ENCODE data around the gene NANP. TPM values are rescaled to one million over a fixed set of nuclear protein-coding genes. Genes with fewer than 3 reads are reported as not detected.

The NANP gene
- total and polyA plus RNA-seq, 2 of the 4 experiments (the other 2 are of a cell fraction), result 4.9 to 7.2 TPM

DNA sequence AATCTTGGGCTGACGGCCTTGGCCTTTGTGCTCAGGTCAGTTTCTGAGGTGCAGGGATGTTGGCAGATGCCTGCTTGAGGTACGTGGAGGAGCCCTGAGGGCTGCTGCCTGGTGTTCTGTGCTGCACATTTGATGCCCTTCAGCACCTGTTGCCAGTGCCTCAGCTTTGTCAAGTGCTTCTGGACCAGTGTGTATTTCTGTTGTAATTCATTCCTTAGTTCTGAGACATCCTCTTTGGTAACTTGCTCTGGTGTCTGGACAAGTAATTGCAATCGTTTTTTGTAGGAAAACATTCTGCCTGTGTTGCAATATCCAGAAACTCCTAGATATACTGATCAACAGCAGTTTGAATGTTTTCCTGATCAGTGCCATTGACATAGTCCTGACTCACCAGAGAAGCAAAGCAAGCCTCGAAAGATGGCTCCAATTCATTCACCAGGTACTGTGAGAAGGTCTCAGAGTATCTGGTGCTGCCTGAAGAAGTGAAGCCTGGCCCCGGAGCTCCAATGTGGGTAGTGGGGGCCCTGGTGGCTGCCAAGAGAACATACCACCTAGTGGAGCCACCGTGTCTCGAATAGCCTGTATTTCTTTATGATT lies 46.1 kb upstream of the NANP start:
- no peak overlapping the region for H3K4me2 ChIP-seq (ENCODE audit: low read depth, low read length)
- no peaks in the 10 kb centered on the region for H3K27me3 ChIP-seq (ENCODE audit: control insufficient read depth, insufficient read depth, low read length)
- no CpG with 5 or more reads among the region's 7 CpGs for WGBS, 2 experiments (ENCODE audit: extremely low coverage in 2 of 2, insufficient read length in 1 of 2)
- H3K4ac ChIP-seq (ENCODE audit: low read depth, low read length), result no peak overlapping the region
- no TSS peak for BruUV-seq (replicated peaks)
- peak overlapping the region; percentile 2; the same call in 1 of the 2 replicates for H3K27ac ChIP-seq (ENCODE audit: insufficient read depth, low read length)
- no peak overlapping the region for H4K5ac ChIP-seq (ENCODE audit: low read depth, low read length)
- ATAC-seq (ENCODE audit: low read depth) (peak; percentile 94), DNase-seq (peak; percentile 87)
- ChIA-PET CTCF (no interaction called here), POLR2A (ENCODE audit: unreplicated experiment) (no interaction called here)
- H2BK15ac ChIP-seq (ENCODE audit: low read depth, low read length), result no peak overlapping the region
- H3K36me3 ChIP-seq (ENCODE audit: control insufficient read depth, insufficient read depth, low read length), result peaks cover 15% of the 10 kb centered on the region
- no peak overlapping the region for H2AK9ac ChIP-seq (replicated peaks; ENCODE audit: low read depth, low read length, poor library complexity)
- intact Hi-C loops (cut with micrococcal nuclease) (no loop called here), dilution Hi-C loops (cut with HindIII; ENCODE audit: low sequenced_read_pairs, unreplicated experiment) (no loop called here), in situ Hi-C loops (cut with MboI; ENCODE audit: low sequenced_read_pairs) (loop anchor here (25.0 kb wide), 1 partner anchor 158 kb away; no protein-coding TSS in a partner anchor)
- no peak overlapping the region for H2BK120ac ChIP-seq (ENCODE audit: low read depth, low read length)
- no peaks in the 10 kb centered on the region for H3K9me3 ChIP-seq (ENCODE audit: control insufficient read depth, insufficient read depth, low read length)
- peaks cover 5% of the 10 kb centered on the region; the same call in 1 of the 2 replicates for H4K20me1 ChIP-seq (ENCODE audit: insufficient read depth, low read length)
- no peak overlapping the region for H2BK20ac ChIP-seq (ENCODE audit: low read depth, low read length)
- H3K18ac ChIP-seq (ENCODE audit: low read depth, low read length), result no peak overlapping the region
- no peak overlapping the region for H3K23ac ChIP-seq (ENCODE audit: low read depth, low read length)
- no peak overlapping the region for H3K9ac ChIP-seq (ENCODE audit: low read depth, low read length)
- H2AK5ac ChIP-seq (ENCODE audit: low read depth, low read length), result no peak overlapping the region
- H3K56ac ChIP-seq (ENCODE audit: extremely low read depth, insufficient read depth, low read length), result no peak overlapping the region
- H4K8ac ChIP-seq (ENCODE audit: low read depth in 2 of 2, low read length in 2 of 2), result no peak overlapping the region
- H3K79me1 ChIP-seq (ENCODE audit: low read depth in 1 of 2, low read length in 2 of 2), result peaks cover 3 to 5% of the 10 kb centered on the region in 2 experiments; a peak in 1 of 4 replicates
- no peak overlapping the region for H3K4me3 ChIP-seq (ENCODE audit: insufficient read depth, low read depth, low read length)
- H4K91ac ChIP-seq (ENCODE audit: insufficient read depth, low read depth, low read length), result no peak overlapping the region
- H3K9me1 ChIP-seq (ENCODE audit: insufficient read depth, low read length), result peaks cover 4% of the 10 kb centered on the region; the same call in 1 of the 2 replicates
- TF ChIP-seq RFX5 (IDR thresholded peaks at IDR 0.05; ENCODE audit: low read depth, low read length) (no peak), BHLHE40 (IDR thresholded peaks at IDR 0.05; ENCODE audit: low read depth, low read length) (no peak), RAD21 (IDR thresholded peaks at IDR 0.05; ENCODE audit: low read length) (no peak), POLR2A (IDR thresholded peaks at IDR 0.05; ENCODE audit: low read depth, low read length) (no peak), CHD1 (IDR thresholded peaks at IDR 0.05; ENCODE audit: low read depth, low read length) (no peak), MAZ (IDR thresholded peaks at IDR 0.05; ENCODE audit: borderline replicate concordance, low read depth, low read length) (no peak), FOS (IDR thresholded peaks at IDR 0.05; ENCODE audit: low read depth, low read length) (no peak), CEBPB (IDR thresholded peaks at IDR 0.05; ENCODE audit: low read depth, low read length) (peak; percentile 97), SMC3 (IDR thresholded peaks at IDR 0.05; ENCODE audit: low read depth, low read length) (0 out of 2 replicates have a peak, but pooled peaks have one; percentile 2), RCOR1 (IDR thresholded peaks at IDR 0.05; ENCODE audit: insufficient replicate concordance, low read length) (no peak), NFE2L2 (IDR thresholded peaks at IDR 0.05; ENCODE audit: low read depth, low read length) (no peak), MXI1 (IDR thresholded peaks at IDR 0.05; ENCODE audit: borderline replicate concordance, low read depth, low read length) (no peak)
- TF ChIP-seq, protein P1, sequence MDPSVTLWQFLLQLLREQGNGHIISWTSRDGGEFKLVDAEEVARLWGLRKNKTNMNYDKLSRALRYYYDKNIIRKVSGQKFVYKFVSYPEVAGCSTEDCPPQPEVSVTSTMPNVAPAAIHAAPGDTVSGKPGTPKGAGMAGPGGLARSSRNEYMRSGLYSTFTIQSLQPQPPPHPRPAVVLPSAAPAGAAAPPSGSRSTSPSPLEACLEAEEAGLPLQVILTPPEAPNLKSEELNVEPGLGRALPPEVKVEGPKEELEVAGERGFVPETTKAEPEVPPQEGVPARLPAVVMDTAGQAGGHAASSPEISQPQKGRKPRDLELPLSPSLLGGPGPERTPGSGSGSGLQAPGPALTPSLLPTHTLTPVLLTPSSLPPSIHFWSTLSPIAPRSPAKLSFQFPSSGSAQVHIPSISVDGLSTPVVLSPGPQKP (IDR thresholded peaks at IDR 0.05; ENCODE audit: borderline replicate concordance, low read depth, low read length), result no peak
- TF ChIP-seq, protein P2, sequence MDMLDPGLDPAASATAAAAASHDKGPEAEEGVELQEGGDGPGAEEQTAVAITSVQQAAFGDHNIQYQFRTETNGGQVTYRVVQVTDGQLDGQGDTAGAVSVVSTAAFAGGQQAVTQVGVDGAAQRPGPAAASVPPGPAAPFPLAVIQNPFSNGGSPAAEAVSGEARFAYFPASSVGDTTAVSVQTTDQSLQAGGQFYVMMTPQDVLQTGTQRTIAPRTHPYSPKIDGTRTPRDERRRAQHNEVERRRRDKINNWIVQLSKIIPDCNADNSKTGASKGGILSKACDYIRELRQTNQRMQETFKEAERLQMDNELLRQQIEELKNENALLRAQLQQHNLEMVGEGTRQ (IDR thresholded peaks at IDR 0.05; ENCODE audit: low read depth, low read length), result no peak
- TF ChIP-seq, protein P3, sequence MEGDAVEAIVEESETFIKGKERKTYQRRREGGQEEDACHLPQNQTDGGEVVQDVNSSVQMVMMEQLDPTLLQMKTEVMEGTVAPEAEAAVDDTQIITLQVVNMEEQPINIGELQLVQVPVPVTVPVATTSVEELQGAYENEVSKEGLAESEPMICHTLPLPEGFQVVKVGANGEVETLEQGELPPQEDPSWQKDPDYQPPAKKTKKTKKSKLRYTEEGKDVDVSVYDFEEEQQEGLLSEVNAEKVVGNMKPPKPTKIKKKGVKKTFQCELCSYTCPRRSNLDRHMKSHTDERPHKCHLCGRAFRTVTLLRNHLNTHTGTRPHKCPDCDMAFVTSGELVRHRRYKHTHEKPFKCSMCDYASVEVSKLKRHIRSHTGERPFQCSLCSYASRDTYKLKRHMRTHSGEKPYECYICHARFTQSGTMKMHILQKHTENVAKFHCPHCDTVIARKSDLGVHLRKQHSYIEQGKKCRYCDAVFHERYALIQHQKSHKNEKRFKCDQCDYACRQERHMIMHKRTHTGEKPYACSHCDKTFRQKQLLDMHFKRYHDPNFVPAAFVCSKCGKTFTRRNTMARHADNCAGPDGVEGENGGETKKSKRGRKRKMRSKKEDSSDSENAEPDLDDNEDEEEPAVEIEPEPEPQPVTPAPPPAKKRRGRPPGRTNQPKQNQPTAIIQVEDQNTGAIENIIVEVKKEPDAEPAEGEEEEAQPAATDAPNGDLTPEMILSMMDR (conservative IDR thresholded peaks at IDR 0.05; ENCODE audit: low read depth, low read length), result 0 out of 2 replicates have a peak, but pooled peaks have one; percentile 14
- no peak overlapping the region for H3K14ac ChIP-seq (replicated peaks; ENCODE audit: low read depth, low read length)
- H3K4me1 ChIP-seq (ENCODE audit: control insufficient read depth, insufficient read depth, low read length), result peaks cover 2% of the 10 kb centered on the region; the same call in 1 of the 2 replicates
- H2AFZ ChIP-seq (replicated peaks; ENCODE audit: low read length, poor library complexity), result peak overlapping the region; percentile 28
- H2BK5ac ChIP-seq (ENCODE audit: low read depth, low read length, poor library complexity, severe bottlenecking), result no peak overlapping the region
